GM23338 (cell line): ENCODE results near the gene RBP3. TPM values are rescaled to one million over a fixed set of nuclear protein-coding genes. Genes with fewer than 3 reads are reported as not detected.

Experiments used
- ZNF114 ChIP-seq: fragments of 250-450 bp; sonication (Bioruptor Pico); IDR thresholded peaks from 2 replicates; pipeline ENCODE4 v1.5.0; 2020; ENCODE audit warnings: mild to moderate bottlenecking, moderate library complexity
- polyA plus RNA-seq: library from polyadenylated mRNA; unstranded; fragments of >200 nt; fragmentation: Nextera tagmentation; extraction: Ambion mirVana; gene quantifications from 2 replicates; pipeline ENCODE4 v1.2.1, GENCODE V29; 2016
- total RNA-seq: library from RNA; depleted of rRNA; stranded (reverse); fragments of >200 nt; shearing (Covaris generic); gene quantifications from 2 replicates; pipeline ENCODE4 v1.2.3, GENCODE V29; 2014
- TF ChIP-seq, protein P1 (sequence below): fragments of 250-450 bp; sonication (Bioruptor Pico); IDR thresholded peaks from 2 replicates; pipeline ENCODE4 v1.5.0; 2020; ENCODE audit warnings: mild to moderate bottlenecking, moderate library complexity
- TF ChIP-seq, protein P2 (sequence below), 2 experiments: fragments of 200-600 bp in 1 of 2; sonication (generic) in 1 of 2; conservative IDR thresholded peaks; 2 replicates each; pipeline versions ENCODE4 v1.5.1 to v1.6.1; 2016 to 2017; ENCODE audit warnings: antibody characterized with exemption in 2 of 2, low read depth in 2 of 2, mild to moderate bottlenecking in 2 of 2, moderate library complexity in 1 of 2
- TF ChIP-seq, protein P3 (sequence below): IDR thresholded peaks from one replicate; pipeline ENCODE4 v1.6.1; 2018; ENCODE audit warnings: antibody characterized with exemption; ENCODE audit not compliant: unreplicated experiment

Gene RBP3
- total and polyA plus RNA-seq, 2 experiments from 2014 or later: not detected

DNA sequence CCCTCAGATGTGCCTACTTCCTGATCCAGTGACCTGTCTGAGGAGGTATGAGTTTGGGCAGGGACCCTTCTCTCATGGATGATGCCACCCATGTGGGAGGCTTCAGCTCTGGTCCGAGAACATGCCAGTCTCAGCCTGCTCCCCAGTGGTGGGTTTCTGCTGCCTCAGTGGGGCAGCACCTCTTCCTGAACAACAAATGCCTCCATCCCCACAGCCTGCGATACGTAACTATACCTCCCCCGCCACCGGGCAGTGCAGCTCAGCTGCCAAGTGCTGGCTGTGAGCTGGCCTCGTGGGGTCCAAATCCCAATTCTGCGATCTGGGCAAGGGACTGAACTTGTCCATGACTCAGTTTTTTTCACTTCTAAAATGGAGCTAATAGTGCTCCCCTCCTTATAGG is 45.1 kb upstream of the RBP3 start (continued):
- TF ChIP-seq, protein P1, sequence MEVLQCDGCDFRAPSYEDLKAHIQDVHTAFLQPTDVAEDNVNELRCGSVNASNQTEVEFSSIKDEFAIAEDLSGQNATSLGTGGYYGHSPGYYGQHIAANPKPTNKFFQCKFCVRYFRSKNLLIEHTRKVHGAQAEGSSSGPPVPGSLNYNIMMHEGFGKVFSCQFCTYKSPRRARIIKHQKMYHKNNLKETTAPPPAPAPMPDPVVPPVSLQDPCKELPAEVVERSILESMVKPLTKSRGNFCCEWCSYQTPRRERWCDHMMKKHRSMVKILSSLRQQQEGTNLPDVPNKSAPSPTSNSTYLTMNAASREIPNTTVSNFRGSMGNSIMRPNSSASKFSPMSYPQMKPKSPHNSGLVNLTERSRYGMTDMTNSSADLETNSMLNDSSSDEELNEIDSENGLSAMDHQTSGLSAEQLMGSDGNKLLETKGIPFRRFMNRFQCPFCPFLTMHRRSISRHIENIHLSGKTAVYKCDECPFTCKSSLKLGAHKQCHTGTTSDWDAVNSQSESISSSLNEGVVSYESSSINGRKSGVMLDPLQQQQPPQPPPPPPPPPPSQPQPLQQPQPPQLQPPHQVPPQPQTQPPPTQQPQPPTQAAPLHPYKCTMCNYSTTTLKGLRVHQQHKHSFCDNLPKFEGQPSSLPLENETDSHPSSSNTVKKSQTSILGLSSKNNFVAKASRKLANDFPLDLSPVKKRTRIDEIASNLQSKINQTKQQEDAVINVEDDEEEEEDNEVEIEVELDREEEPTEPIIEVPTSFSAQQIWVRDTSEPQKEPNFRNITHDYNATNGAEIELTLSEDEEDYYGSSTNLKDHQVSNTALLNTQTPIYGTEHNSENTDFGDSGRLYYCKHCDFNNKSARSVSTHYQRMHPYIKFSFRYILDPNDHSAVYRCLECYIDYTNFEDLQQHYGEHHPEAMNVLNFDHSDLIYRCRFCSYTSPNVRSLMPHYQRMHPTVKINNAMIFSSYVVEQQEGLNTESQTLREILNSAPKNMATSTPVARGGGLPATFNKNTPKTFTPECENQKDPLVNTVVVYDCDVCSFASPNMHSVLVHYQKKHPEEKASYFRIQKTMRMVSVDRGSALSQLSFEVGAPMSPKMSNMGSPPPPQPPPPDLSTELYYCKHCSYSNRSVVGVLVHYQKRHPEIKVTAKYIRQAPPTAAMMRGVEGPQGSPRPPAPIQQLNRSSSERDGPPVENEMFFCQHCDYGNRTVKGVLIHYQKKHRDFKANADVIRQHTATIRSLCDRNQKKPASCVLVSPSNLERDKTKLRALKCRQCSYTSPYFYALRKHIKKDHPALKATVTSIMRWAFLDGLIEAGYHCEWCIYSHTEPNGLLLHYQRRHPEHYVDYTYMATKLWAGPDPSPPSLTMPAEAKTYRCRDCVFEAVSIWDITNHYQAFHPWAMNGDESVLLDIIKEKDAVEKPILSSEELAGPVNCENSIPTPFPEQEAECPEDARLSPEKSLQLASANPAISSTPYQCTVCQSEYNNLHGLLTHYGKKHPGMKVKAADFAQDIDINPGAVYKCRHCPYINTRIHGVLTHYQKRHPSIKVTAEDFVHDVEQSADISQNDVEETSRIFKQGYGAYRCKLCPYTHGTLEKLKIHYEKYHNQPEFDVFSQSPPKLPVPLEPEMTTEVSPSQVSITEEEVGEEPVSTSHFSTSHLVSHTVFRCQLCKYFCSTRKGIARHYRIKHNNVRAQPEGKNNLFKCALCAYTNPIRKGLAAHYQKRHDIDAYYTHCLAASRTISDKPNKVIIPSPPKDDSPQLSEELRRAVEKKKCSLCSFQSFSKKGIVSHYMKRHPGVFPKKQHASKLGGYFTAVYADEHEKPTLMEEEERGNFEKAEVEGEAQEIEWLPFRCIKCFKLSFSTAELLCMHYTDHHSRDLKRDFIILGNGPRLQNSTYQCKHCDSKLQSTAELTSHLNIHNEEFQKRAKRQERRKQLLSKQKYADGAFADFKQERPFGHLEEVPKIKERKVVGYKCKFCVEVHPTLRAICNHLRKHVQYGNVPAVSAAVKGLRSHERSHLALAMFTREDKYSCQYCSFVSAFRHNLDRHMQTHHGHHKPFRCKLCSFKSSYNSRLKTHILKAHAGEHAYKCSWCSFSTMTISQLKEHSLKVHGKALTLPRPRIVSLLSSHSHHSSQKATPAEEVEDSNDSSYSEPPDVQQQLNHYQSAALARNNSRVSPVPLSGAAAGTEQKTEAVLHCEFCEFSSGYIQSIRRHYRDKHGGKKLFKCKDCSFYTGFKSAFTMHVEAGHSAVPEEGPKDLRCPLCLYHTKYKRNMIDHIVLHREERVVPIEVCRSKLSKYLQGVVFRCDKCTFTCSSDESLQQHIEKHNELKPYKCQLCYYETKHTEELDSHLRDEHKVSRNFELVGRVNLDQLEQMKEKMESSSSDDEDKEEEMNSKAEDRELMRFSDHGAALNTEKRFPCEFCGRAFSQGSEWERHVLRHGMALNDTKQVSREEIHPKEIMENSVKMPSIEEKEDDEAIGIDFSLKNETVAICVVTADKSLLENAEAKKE (CRISPR knock-in tag): no peak
- TF ChIP-seq, protein P2, sequence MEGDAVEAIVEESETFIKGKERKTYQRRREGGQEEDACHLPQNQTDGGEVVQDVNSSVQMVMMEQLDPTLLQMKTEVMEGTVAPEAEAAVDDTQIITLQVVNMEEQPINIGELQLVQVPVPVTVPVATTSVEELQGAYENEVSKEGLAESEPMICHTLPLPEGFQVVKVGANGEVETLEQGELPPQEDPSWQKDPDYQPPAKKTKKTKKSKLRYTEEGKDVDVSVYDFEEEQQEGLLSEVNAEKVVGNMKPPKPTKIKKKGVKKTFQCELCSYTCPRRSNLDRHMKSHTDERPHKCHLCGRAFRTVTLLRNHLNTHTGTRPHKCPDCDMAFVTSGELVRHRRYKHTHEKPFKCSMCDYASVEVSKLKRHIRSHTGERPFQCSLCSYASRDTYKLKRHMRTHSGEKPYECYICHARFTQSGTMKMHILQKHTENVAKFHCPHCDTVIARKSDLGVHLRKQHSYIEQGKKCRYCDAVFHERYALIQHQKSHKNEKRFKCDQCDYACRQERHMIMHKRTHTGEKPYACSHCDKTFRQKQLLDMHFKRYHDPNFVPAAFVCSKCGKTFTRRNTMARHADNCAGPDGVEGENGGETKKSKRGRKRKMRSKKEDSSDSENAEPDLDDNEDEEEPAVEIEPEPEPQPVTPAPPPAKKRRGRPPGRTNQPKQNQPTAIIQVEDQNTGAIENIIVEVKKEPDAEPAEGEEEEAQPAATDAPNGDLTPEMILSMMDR (conservative IDR thresholded peaks at IDR 0.05; ENCODE audit: low read depth in 2 of 2): no peak
- TF ChIP-seq, protein P3, sequence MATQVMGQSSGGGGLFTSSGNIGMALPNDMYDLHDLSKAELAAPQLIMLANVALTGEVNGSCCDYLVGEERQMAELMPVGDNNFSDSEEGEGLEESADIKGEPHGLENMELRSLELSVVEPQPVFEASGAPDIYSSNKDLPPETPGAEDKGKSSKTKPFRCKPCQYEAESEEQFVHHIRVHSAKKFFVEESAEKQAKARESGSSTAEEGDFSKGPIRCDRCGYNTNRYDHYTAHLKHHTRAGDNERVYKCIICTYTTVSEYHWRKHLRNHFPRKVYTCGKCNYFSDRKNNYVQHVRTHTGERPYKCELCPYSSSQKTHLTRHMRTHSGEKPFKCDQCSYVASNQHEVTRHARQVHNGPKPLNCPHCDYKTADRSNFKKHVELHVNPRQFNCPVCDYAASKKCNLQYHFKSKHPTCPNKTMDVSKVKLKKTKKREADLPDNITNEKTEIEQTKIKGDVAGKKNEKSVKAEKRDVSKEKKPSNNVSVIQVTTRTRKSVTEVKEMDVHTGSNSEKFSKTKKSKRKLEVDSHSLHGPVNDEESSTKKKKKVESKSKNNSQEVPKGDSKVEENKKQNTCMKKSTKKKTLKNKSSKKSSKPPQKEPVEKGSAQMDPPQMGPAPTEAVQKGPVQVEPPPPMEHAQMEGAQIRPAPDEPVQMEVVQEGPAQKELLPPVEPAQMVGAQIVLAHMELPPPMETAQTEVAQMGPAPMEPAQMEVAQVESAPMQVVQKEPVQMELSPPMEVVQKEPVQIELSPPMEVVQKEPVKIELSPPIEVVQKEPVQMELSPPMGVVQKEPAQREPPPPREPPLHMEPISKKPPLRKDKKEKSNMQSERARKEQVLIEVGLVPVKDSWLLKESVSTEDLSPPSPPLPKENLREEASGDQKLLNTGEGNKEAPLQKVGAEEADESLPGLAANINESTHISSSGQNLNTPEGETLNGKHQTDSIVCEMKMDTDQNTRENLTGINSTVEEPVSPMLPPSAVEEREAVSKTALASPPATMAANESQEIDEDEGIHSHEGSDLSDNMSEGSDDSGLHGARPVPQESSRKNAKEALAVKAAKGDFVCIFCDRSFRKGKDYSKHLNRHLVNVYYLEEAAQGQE: no peak
- no peak for TF ChIP-seq ZNF114 (CRISPR knock-in tag)
